Fibroblast of villous mesenchyme (primary cell): ENCODE results near the gene LTC4S. TPM values are rescaled to one million over a fixed set of nuclear protein-coding genes. Genes with fewer than 3 reads are reported as not detected.
A peak's percentile ranks its signal among the peaks of the same experiment; 100 is the strongest.

ENCODE experiments used
- DNase-seq: peaks from one replicate; pipeline ENCODE4 v3.0.0-alpha.2; 2010; ENCODE audit warnings: low read depth
- H3K4me3 ChIP-seq: 2 replicates; pipeline ENCODE4 v1.5.1; 2011; ENCODE audit warnings: low read depth, mild to moderate bottlenecking, low read length
- total RNA-seq: library from RNA; depleted of rRNA; stranded (reverse); fragments of >200 nt; gene quantifications from 2 replicates; pipeline ENCODE4 v1.2.3, GENCODE V29; 2012
- TF ChIP-seq, protein P1 (sequence below): IDR thresholded peaks from 2 replicates; pipeline ENCODE4 v1.5.1; 2012; ENCODE audit warnings: low read depth, mild to moderate bottlenecking, low read length; ENCODE audit not compliant: insufficient read depth

LTC4S gene
- total RNA-seq, 1 donor, result 0.43 TPM

DNA sequence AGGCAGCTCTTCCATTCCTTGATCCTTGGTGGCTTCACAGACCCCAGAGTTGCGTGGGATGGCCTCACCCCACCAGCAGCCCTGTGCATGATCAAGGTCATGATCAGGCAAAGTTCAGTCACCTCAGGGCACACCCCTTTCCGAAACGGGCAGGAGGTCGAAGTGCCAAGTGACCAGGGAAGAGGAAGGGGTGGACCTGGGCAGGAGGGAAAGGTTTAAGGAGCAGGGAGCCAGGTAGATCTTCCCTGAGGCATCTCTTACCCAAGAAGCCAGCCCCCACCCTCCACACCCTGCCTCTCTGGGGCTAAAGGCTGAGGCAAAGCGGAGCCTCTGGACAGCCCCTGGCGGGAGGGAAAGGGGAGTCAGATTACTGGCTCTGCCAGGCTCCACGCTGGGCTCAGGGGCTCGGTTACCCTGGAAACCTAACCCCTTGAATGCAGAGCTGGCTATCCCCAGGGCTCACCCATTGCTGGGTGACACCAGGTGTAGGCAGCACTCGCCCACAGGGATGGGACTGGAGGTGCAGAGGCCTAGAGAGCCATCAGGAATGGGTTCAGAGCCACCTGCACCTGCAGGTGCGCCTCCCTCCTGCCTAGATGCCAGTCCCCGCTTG is 9.3 kb downstream of the LTC4S start:
- H3K4me3 ChIP-seq, result no peak overlapping the region
- TF ChIP-seq, protein P1, sequence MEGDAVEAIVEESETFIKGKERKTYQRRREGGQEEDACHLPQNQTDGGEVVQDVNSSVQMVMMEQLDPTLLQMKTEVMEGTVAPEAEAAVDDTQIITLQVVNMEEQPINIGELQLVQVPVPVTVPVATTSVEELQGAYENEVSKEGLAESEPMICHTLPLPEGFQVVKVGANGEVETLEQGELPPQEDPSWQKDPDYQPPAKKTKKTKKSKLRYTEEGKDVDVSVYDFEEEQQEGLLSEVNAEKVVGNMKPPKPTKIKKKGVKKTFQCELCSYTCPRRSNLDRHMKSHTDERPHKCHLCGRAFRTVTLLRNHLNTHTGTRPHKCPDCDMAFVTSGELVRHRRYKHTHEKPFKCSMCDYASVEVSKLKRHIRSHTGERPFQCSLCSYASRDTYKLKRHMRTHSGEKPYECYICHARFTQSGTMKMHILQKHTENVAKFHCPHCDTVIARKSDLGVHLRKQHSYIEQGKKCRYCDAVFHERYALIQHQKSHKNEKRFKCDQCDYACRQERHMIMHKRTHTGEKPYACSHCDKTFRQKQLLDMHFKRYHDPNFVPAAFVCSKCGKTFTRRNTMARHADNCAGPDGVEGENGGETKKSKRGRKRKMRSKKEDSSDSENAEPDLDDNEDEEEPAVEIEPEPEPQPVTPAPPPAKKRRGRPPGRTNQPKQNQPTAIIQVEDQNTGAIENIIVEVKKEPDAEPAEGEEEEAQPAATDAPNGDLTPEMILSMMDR, result no peak
- DNase-seq, result no peak

DNA sequence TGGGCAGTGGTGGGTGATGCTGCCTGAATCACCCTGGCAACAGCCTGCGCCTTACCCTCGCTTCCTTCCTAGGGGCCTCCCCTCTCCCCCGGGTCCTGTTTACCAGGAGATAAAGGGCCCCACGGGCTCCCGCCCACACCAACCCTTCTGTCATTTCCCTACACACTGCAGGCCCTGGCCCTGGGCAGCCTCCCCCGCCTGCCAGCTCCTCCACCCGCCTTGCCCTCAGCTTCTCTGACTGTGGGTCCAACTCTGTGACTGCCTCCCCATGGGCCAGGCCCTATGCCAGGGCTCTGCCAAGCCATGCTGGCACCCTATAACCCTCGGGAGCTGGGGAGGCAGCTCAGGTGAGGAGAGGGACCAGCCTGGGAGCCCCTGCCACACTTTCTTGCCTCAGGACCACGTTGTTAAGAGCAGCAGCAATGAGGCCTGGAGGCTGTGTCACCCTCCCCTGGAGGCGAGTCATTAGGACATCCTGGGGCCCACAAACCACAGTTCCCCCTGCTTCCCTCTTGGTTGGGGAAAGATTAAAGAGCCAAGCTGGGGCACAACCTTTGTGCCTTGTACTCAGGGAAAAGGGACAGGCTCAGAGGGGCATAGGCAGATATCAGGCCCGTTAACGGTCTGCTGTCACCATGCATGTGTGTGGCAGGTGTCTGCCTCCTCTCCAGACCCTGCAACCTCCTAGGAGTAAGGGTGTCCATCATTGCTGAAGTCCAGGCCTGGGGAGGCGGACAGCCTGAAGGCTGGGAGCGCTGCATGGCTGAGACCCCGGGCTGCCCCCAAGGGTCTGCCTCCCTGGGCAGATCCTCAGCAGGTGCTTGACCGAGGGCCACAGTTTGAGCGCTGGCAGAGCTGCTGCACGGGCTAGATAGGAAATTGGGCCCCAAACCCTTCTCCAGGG is 10.1 kb downstream of the LTC4S start:
- no peak for DNase-seq
- H3K4me3 ChIP-seq, result no peak overlapping the region

DNA sequence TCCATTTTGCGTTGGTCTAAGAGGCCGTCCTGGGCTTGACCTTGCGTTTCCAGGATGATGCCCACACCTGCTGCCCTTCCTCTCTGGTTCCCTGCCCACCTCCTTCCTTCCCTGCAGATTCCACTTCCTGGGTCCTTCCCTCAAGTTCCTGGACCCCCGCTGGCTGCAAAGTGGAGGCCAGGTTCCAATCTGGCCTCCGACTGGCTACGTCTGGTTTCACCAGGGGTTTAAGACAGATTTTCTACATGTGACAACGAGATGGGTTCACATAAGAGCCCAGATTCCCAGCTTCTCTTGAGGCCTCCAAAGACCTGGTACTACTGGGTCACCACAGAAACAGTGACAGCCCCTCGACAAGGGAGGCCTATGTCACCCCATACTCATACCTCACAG is 10.8 kb downstream of the LTC4S start:
- DNase-seq, result no peak
- TF ChIP-seq, protein P1, result no peak
- H3K4me3 ChIP-seq, result peak overlapping the region; percentile 78

More for the DNA sequence above, 10.1 kb downstream of the LTC4S start:
- TF ChIP-seq, protein P1, result no peak

DNA sequence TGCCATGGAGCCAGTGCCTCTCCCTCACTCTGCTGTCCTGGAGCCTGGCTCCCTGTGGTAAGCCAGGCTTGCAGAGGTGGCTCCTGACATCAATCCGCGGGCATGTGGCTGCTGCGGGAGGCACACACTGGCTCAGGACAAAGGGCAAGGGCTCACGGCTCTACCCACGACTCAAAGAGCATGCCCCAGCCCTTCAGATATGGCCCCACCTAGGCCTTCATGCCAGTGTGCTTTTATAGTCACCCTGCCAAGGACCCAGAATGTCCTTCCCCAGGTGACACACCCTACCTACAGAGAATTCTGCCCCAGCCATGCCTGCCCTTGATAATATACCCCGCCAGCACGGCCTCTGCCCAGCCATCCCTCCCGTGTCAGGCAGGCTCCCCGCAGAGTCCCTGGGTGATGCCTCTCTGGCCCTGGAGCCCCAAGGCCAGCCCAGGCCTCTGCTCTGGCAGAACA is 11.3 kb downstream of the LTC4S start:
- H3K4me3 ChIP-seq, result peak overlapping the region; percentile 78
- DNase-seq, result no peak
- TF ChIP-seq, protein P1, result no peak

DNA sequence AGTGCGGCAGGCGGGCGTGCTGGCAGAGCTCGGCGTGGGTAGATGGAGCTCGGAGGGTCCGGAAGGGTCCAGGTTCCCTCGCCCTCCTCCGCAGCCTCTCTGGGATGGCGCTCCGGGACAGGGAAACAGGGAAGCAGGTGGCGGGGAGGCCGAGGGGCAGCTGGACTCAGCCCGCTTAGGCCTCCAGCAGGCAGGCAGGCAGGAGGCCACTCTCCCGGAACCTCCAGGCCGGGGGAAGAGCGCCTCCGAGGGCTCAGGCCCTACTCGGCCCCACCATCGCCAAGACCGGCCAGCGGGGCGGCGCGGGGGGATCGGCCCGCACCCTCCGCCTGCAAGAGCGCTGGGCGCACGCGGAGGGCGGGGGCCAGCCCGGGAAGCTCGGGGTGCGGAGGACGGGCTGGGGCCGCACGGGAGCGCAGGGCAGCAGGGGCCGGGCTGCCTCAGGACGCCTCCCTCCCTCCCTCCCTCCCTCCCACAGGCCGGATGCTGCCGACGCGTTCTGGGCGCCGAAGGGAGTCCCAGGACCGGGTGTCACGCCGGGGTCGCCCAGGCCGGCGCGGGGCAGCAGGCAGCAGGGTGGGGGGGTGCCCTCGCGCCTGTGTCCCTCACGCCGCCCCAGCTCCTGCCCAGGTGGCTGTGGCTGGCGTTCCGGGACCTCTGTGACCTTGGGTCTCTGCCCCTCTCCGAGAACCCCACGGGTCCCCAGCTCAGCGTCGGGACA is 11.9 kb downstream of the LTC4S start:
- TF ChIP-seq, protein P1, result no peak
- peak; percentile 49 for DNase-seq
- H3K4me3 ChIP-seq, result peak overlapping the region; percentile 78

DNA sequence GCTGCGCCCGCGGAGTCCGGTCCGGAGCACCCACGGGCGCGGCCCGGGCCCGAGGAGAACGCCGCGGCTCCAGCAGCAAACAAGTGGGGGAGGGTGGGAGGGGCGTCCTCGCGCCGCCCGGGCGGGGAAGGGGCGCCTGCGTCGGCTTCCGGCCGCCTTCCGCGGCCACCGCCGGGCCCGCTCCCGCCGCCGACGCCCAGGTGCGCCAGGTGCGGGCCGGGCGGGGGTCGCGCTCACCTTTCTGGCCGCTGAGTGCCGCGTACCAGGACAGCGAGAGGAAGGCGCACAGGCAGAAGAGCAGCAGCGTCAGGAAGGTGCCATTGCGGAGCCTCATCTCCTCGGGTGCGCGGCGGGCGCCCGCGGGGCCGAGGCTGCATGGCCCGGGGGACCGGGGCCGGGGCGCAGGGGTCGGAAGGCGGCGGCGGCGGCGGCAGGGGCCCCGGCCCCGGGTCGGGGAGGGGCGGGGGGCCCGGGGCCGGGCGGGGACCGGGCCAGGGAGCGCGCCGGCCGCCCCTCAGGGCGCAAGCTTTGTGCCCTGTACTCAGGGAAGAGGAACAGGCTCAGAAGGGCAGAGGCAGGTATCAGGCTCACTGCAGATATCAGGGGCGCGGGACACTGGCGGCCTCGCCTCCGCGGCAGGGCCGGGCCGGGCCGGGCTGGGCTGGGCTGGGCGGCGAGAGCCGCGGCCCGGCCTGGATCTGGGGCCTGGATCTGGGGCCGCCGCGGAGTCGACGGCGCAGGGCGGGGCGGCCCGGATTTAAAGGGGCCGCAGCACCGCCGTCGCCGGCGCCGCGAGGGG is 12.7 kb downstream of the LTC4S start, which contains the start of gene MGAT4B:
TSS of gene MGAT4B (minus strand) at position 617 of the 799 bp plus-strand sequence. CDS start at position 334, 283 bp downstream.
- peak; percentile 76 for DNase-seq
- TF ChIP-seq, protein P1, result no peak
- H3K4me3 ChIP-seq, result peak within 1 kb of the TSS; percentile 78
